CD4-positive, alpha-beta T cell treated with Interleukin-15 for 1 hour (primary cell): ENCODE measurements around the gene OR52L1.
"Not testable (repeated sequence)": the region's sequence is repeated elsewhere in the genome, so short reads cannot be mapped to it uniquely, and the experiment has no call there.

ENCODE experiments used
- DNase-seq: peaks from one replicate; pipeline ENCODE4 v3.0.0-alpha.2; 2020

Gene OR52L1

GRCh38 chr11:5986885-5987284 is at the start of gene OR52L1:
TSS of gene OR52L1 (minus strand) at chr11:5986985. CDS start at chr11:5986930, 55 bp downstream.
- DNase-seq: no peak

GRCh38 chr11:6030708-6031405 is 44.1 kb upstream of the OR52L1 start, which contains the start of gene OR56A1:
TSS of gene OR56A1 (minus strand) at chr11:6030758. CDS start at chr11:6027692, 3,066 bp downstream.
- no peak for DNase-seq

GRCh38 chr11:6027501-6027900 is 40.7 kb upstream of the OR52L1 start:
- no peak for DNase-seq

- DNase-seq: no peak
Measured at GRCh38 chr11:6025056-6025455, 38.3 kb upstream of the OR52L1 start.

GRCh38 chr11:6022956-6023355 is 36.2 kb upstream of the OR52L1 start:
- DNase-seq: no peak

GRCh38 chr11:6013042-6013441 is 26.3 kb upstream of the OR52L1 start:
- DNase-seq: no peak

GRCh38 chr11:6012035-6012668 is 25.4 kb upstream of the OR52L1 start:
- no peak for DNase-seq

GRCh38 chr11:6006846-6007245 is 20.1 kb upstream of the OR52L1 start, which contains the start of gene OR56A4:
TSS of gene OR56A4 (minus strand) at chr11:6006946. CDS start at chr11:6002992, 3,954 bp downstream.
- no peak for DNase-seq

GRCh38 chr11:6006395-6006794 is 19.6 kb upstream of the OR52L1 start:
- DNase-seq: no peak

GRCh38 chr11:6002202-6002699 is 15.5 kb upstream of the OR52L1 start:
- no peak for DNase-seq

GRCh38 chr11:5994791-5995190 is 8.0 kb upstream of the OR52L1 start:
- no peak for DNase-seq

- no peak for DNase-seq
Measured at GRCh38 chr11:5992604-5993251, 5.9 kb upstream of the OR52L1 start.

GRCh38 chr11:5992150-5992549 is 5.4 kb upstream of the OR52L1 start:
- no peak for DNase-seq

- no peak for DNase-seq
Measured at GRCh38 chr11:5989203-5989602, 2.4 kb upstream of the OR52L1 start.

GRCh38 chr11:5983443-5983842 is 3.3 kb downstream of the OR52L1 start:
- DNase-seq: no peak

GRCh38 chr11:5973530-5973929 is 13.3 kb downstream of the OR52L1 start:
- DNase-seq: no peak

- DNase-seq: no peak
Measured at GRCh38 chr11:5968394-5968793, 18.4 kb downstream of the OR52L1 start, which contains the start of gene OR56A5. TSS of gene OR56A5 (minus strand) at chr11:5968494. CDS start at chr11:5968494, 0 bp downstream.

GRCh38 chr11:5967708-5968107 is 19.1 kb downstream of the OR52L1 start:
- DNase-seq: no peak

- no peak for DNase-seq
Measured at GRCh38 chr11:5966958-5967357, 19.8 kb downstream of the OR52L1 start.

- not testable (repeated sequence) for DNase-seq
Measured at GRCh38 chr11:5960704-5961320, 26.0 kb downstream of the OR52L1 start.

GRCh38 chr11:5955586-5955985 is 31.2 kb downstream of the OR52L1 start:
- no peak for DNase-seq

GRCh38 chr11:5941951-5942350 is 44.8 kb downstream of the OR52L1 start, which contains the start of gene OR56A3:
TSS of gene OR56A3 (plus strand) at chr11:5942251. CDS start at chr11:5947347, 5,096 bp downstream.
- DNase-seq: no peak

- no peak for DNase-seq
Measured at GRCh38 chr11:5940748-5941147, 46.0 kb downstream of the OR52L1 start.
